K562 (cell line): ENCODE measurements around the gene CEP44. TPM values are rescaled to one million over a fixed set of nuclear protein-coding genes. Genes with fewer than 3 reads are reported as not detected.

Source experiments
- ATAC-seq: fragments of 200-7000 bp; cut with Tn5 transposase; 3 replicates; pipeline ENCODE4 v1.9.1; 2020; ENCODE audit warnings: moderate library complexity
- BruUV-seq: library from RNA; stranded (reverse); fragments of 400-500 nt; replicated peaks from 2 replicates; lab custom pipeline; 2021; lab: Mats Ljungman, UMichigan
- CTCF ChIA-PET: fragments of 300-600 bp; formaldehyde crosslinking; extraction: SDS; loops from one replicate; lab custom pipeline; 2021; ENCODE audit warnings: low intra/inter-chr PET ratio; lab: Yijun Ruan, JAX
- POLR2A ChIA-PET: fragments of 300-600, 350-650 bp; sonication (Branson Sonifier 250); formaldehyde crosslinking; extraction: SDS; loops from one replicate; lab custom pipeline; 2021; ENCODE audit warnings: antibody characterized with exemption, inconsistent platforms; lab: Yijun Ruan, JAX
- DNase-seq, 4 experiments: peaks; one replicate each; pipeline versions ENCODE4 v3.0.0 to v3.0.0-alpha.2; 2011 to 2018; ENCODE audit warnings: low spot score in 3 of 4, mixed read lengths in 3 of 4; ENCODE audit errors: extremely low read depth in 1 of 4
- FAIRE-seq: peaks from 2 replicates; lab custom pipeline; 2011; peaks lifted over from hg19 to GRCh38; lab: Jason Lieb, UNC
- H2AFZ ChIP-seq: 2 replicates; pipeline ENCODE4 v1.6.0; 2011; ENCODE audit warnings: low read depth, low read length, control low read depth, inconsistent platforms
- H3K27ac ChIP-seq: fragments of 200-600 bp; 3 replicates; pipeline ENCODE4 v1.8.0; 2011; ENCODE audit warnings: low read depth, mild to moderate bottlenecking, control low read depth, inconsistent platforms, low read length, moderate library complexity, mixed read lengths; ENCODE audit errors: extremely low read depth
- H3K27me3 ChIP-seq, 2 experiments: fragments of 300-600 bp in 1 of 2; 2 replicates in 1 of 2; 3 replicates in 1 of 2; pipeline versions ENCODE4 v1.6.0 to v1.8.0; 2011; ENCODE audit warnings: inconsistent platforms in 2 of 2, low read length in 2 of 2, mild to moderate bottlenecking in 1 of 2, mixed read lengths in 1 of 2, moderate library complexity in 1 of 2; ENCODE audit not compliant: control insufficient read depth in 2 of 2, insufficient read depth in 2 of 2
- H3K36me3 ChIP-seq: fragments of 300-600 bp; 3 replicates; pipeline ENCODE4 v1.8.0; 2011; ENCODE audit warnings: mild to moderate bottlenecking, low read length, inconsistent platforms; ENCODE audit not compliant: control insufficient read depth, insufficient read depth
- H3K4me1 ChIP-seq, 2 experiments: fragments of 200-600 bp in 1 of 2; replicated peaks in 1 of 2; 2 replicates in 1 of 2; 3 replicates in 1 of 2; pipeline versions ENCODE4 v1.5.1 to v1.8.0; 2011; ENCODE audit warnings: inconsistent platforms in 2 of 2, low read length in 2 of 2, mild to moderate bottlenecking in 1 of 2, mixed read lengths in 1 of 2, moderate library complexity in 1 of 2; ENCODE audit not compliant: control insufficient read depth in 2 of 2, insufficient read depth in 2 of 2
- H3K4me2 ChIP-seq: 2 replicates; pipeline ENCODE4 v1.6.1; 2011; ENCODE audit warnings: low read length, control low read depth, inconsistent platforms, mixed read lengths; ENCODE audit not compliant: insufficient read depth
- H3K4me3 ChIP-seq: fragments of 200-600 bp; sonication (generic), shearing (Covaris generic); 2 replicates; pipeline ENCODE4 v1.5.1; 2016; ENCODE audit warnings: control low read depth, inconsistent platforms
- H3K79me2 ChIP-seq: fragments of 200-600 bp; 3 replicates; pipeline ENCODE4 v1.8.0; 2011; ENCODE audit warnings: low read length, inconsistent platforms; ENCODE audit not compliant: control insufficient read depth, insufficient read depth
- H3K9ac ChIP-seq, 2 experiments: 2 replicates each; pipeline versions ENCODE4 v1.6.0 to v1.6.1; 2011; ENCODE audit warnings: low read depth in 2 of 2, low read length in 2 of 2, control low read depth in 1 of 2, inconsistent platforms in 1 of 2, mild to moderate bottlenecking in 1 of 2, mixed read lengths in 1 of 2; ENCODE audit not compliant: insufficient read depth in 1 of 2
- H3K9me1 ChIP-seq: one replicate; pipeline ENCODE4 v1.6.0; 2011; ENCODE audit warnings: inconsistent platforms, mild to moderate bottlenecking, low read length, moderate library complexity; ENCODE audit not compliant: control insufficient read depth, insufficient read depth
- H3K9me3 ChIP-seq: replicated peaks from 2 replicates; pipeline ENCODE4 v1.5.1; 2011; ENCODE audit warnings: low read depth, low read length, inconsistent platforms; ENCODE audit not compliant: control insufficient read depth, insufficient read depth
- H4K20me1 ChIP-seq: replicated peaks from 2 replicates; pipeline ENCODE4 v1.6.1; 2011; ENCODE audit warnings: low read length, inconsistent platforms, mixed read lengths; ENCODE audit not compliant: control insufficient read depth, insufficient read depth
- CBX1 ChIP-seq: sonication (generic); IDR thresholded peaks from 2 replicates; pipeline ENCODE4 v1.6.1; 2016; ENCODE audit warnings: antibody characterized with exemption, low read depth, mild to moderate bottlenecking
- CHCHD3 ChIP-seq: fragments of 250-450 bp; sonication (Bioruptor Pico); IDR thresholded peaks from 2 replicates; pipeline ENCODE4 v2.1.2; 2022; ENCODE audit warnings: mild to moderate bottlenecking
- FOXJ2 ChIP-seq: fragments of 200-800 bp; sonication (Bioruptor generic); IDR thresholded peaks from 2 replicates; pipeline ENCODE4 v1.6.1; 2016; ENCODE audit warnings: missing genetic modification characterization, missing compliant biosample characterization
- KDM5B ChIP-seq: fragments of 200-600 bp; sonication (generic); IDR thresholded peaks from 2 replicates; pipeline ENCODE4 v1.6.1; 2012; ENCODE audit warnings: low read depth, mild to moderate bottlenecking, moderate library complexity, low read length, control low read depth, inconsistent platforms; ENCODE audit not compliant: insufficient replicate concordance
- NR3C1 ChIP-seq: sonication (generic); formaldehyde crosslinking; IDR thresholded peaks from 2 replicates; pipeline ENCODE4 v1.8.1; 2022; ENCODE audit warnings: missing genetic modification reagents
- RBM14 ChIP-seq: fragments of 200-400 bp; formaldehyde crosslinking; IDR thresholded peaks from 2 replicates; pipeline ENCODE4 v1.6.1; 2018; ENCODE audit warnings: low read depth, mild to moderate bottlenecking, low read length, moderate library complexity, borderline replicate concordance; ENCODE audit not compliant: insufficient read depth
- SMAD1 ChIP-seq: fragments of 150-350 bp; IDR thresholded peaks from 2 replicates; pipeline ENCODE4 v1.6.1; 2014; ENCODE audit warnings: low read length, low read depth; ENCODE audit not compliant: partially characterized antibody
- SRSF7 ChIP-seq: fragments of 200-400 bp; formaldehyde crosslinking; optimal IDR thresholded peaks from 2 replicates; pipeline ENCODE3; 2017; ENCODE audit warnings: mild to moderate bottlenecking, low read depth, low read length
- ZNF23 ChIP-seq: fragments of 250-450 bp; sonication (Bioruptor Pico); IDR thresholded peaks from 2 replicates; pipeline ENCODE4 v1.4.0; 2020; ENCODE audit warnings: mild to moderate bottlenecking
- ZNF274 ChIP-seq: IDR thresholded peaks from 2 replicates; pipeline ENCODE4 v1.6.1; 2011; ENCODE audit warnings: low read depth, mild to moderate bottlenecking, low read length, moderate library complexity, borderline replicate concordance
- ZNF41 ChIP-seq: fragments of 250-450 bp; sonication (Bioruptor Pico); conservative IDR thresholded peaks from 2 replicates; pipeline ENCODE4 v1.4.0; 2020; ENCODE audit warnings: mild to moderate bottlenecking
- WGBS: fragments of 100-300 bp; shearing (Covaris generic); methylation state at CpG from one replicate; pipeline ENCODE4 v1.1.6; 2016; ENCODE audit warnings: low coverage, mixed read lengths; ENCODE audit not compliant: insufficient coverage; ENCODE audit errors: missing lambda C conversion rate; 5-methylcytosine and 5-hydroxymethylcytosine counted together
- in situ Hi-C: fragments of 300-500 bp; cut with MboI; formaldehyde crosslinking; loops from 4 replicates; pipeline ENCODE4 v1.15.0; 2018; ENCODE audit warnings: inconsistent platforms, mixed read lengths
- intact Hi-C: fragments of 100-400 bp; cut with micrococcal nuclease; formaldehyde crosslinking; loops from 2 replicates; pipeline ENCODE4 v1.14.2; 2022
- polyA plus RNA-seq, 8 experiments: library from polyadenylated mRNA; depleted of rRNA in 4 of 8; stranded (reverse) in 5 of 8; unstranded in 3 of 8; fragments of >200 nt; fragmentation: Nextera tagmentation in 2 of 8; fragmentation: Illumina TruSeq in 1 of 8; extraction: Ambion mirVana in 2 of 8; extraction: Trizol in 1 of 8; gene quantifications; 2 replicates each; pipeline versions ENCODE4 v1.2.1 to v1.2.3, GENCODE V29; 2011 to 2014; ENCODE audit warnings: inconsistent platforms in 1 of 8, missing spikeins in 1 of 8
- total RNA-seq, 7 experiments: library from RNA; depleted of rRNA in 6 of 7; stranded (reverse); fragments of >200 nt in 6 of 7; fragmentation: Illumina TruSeq in 2 of 7; extraction: Trizol in 2 of 7; gene quantifications; 2 replicates each; pipeline versions ENCODE4 v1.2.1 to v1.2.3, GENCODE V29; 2011 to 2021; ENCODE audit warnings: low replicate concordance in 1 of 7
- TF ChIP-seq, protein P1 (sequence below): fragments of 450-650 bp; formaldehyde crosslinking; IDR thresholded peaks from 2 replicates; pipeline ENCODE4 v1.4.0; 2020; ENCODE audit warnings: mild to moderate bottlenecking, moderate library complexity
- TF ChIP-seq, protein P2 (sequence below): sonication (generic); formaldehyde crosslinking; IDR thresholded peaks from 2 replicates; pipeline ENCODE4 v1.8.0; 2023; ENCODE audit warnings: mild to moderate bottlenecking, missing genetic modification reagents
- TF ChIP-seq, protein P3 (sequence below): sonication (generic); formaldehyde crosslinking; IDR thresholded peaks from 2 replicates; pipeline ENCODE4 v1.8.0; 2022; ENCODE audit warnings: mild to moderate bottlenecking, missing genetic modification reagents
- TF ChIP-seq, protein P4 (sequence below): fragments of 250-450 bp; sonication (Bioruptor Pico); IDR thresholded peaks from 2 replicates; pipeline ENCODE4 v1.8.0; 2021; ENCODE audit warnings: mild to moderate bottlenecking, moderate library complexity

Gene CEP44
- total and polyA plus RNA-seq, 9 of the 15 experiments (the other 6 are each of a cell fraction or from before 2014, with no cell fraction given) = 19.6 to 45.0 (median 24.4) TPM

GRCh38 chr4:174307694-174308093 is 24.0 kb downstream of the CEP44 start (continued):
- TF ChIP-seq, protein P1, sequence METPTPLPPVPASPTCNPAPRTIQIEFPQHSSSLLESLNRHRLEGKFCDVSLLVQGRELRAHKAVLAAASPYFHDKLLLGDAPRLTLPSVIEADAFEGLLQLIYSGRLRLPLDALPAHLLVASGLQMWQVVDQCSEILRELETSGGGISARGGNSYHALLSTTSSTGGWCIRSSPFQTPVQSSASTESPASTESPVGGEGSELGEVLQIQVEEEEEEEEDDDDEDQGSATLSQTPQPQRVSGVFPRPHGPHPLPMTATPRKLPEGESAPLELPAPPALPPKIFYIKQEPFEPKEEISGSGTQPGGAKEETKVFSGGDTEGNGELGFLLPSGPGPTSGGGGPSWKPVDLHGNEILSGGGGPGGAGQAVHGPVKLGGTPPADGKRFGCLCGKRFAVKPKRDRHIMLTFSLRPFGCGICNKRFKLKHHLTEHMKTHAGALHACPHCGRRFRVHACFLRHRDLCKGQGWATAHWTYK (CRISPR knock-in tag) = no peak

DNA sequence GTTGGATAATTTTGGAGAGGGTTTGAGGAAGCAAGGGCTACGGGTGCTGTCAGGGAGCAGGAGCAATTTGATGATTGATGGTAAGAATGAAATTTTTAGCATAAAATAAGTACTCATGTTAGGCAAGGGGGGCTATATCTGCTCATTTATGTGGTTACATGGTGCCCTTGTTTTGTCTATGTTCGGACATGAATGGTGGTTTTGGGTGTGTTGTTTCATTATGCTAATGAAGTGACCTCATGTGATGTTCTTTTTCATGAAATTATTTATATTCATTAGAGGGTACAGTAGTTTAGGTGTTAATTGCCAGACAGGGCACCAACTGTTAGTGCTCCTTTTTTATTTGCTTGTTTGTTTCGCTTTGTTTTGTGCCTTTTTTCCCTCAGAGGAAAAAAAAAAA is 29.3 kb downstream of the CEP44 start:
- H3K27ac ChIP-seq = no peak overlapping the region
- no peaks in the 10 kb centered on the region for H3K79me2 ChIP-seq
- POLR2A ChIA-PET = no interaction called here
- H4K20me1 ChIP-seq = no peaks in the 10 kb centered on the region
- no peak overlapping the region for H3K4me2 ChIP-seq
- H2AFZ ChIP-seq = no peak overlapping the region
- no peak overlapping the region for H3K4me3 ChIP-seq
- no peak for DNase-seq
- no peak overlapping the region for H3K9ac ChIP-seq
- H3K36me3 ChIP-seq = peaks cover 74% of the 10 kb centered on the region
- H3K27me3 ChIP-seq = no peaks in the 10 kb centered on the region
- 97% methylated on average over 3 of the region's 3 CpGs for WGBS
- ATAC-seq = no peak
- no peaks in the 10 kb centered on the region for H3K9me3 ChIP-seq
- FAIRE-seq = no peak
- in situ Hi-C loops (no loop called here), intact Hi-C loops (no loop called here)
- CTCF ChIA-PET = interaction anchor here (0.7 kb wide), 1 partner anchor 177 kb away, joined by 4 read pairs; no protein-coding TSS in a partner anchor
- BruUV-seq = no TSS peak
- H3K4me1 ChIP-seq = peaks cover 0 to 4% of the 10 kb centered on the region in 2 experiments; a peak in 1 of 5 replicates
- no peaks in the 10 kb centered on the region for H3K9me1 ChIP-seq
- TF ChIP-seq FOXJ2 (tag) (no peak), SRSF7 (no peak), ZNF274 (no peak), CHCHD3 (no peak), KDM5B (no peak), CBX1 (no peak), ZNF23 (CRISPR knock-in tag) (no peak), NR3C1 (CRISPR knock-in tag) (no peak), ZNF41 (CRISPR knock-in tag) (no peak), RBM14 (no peak), SMAD1 (no peak)
- TF ChIP-seq, protein P2, sequence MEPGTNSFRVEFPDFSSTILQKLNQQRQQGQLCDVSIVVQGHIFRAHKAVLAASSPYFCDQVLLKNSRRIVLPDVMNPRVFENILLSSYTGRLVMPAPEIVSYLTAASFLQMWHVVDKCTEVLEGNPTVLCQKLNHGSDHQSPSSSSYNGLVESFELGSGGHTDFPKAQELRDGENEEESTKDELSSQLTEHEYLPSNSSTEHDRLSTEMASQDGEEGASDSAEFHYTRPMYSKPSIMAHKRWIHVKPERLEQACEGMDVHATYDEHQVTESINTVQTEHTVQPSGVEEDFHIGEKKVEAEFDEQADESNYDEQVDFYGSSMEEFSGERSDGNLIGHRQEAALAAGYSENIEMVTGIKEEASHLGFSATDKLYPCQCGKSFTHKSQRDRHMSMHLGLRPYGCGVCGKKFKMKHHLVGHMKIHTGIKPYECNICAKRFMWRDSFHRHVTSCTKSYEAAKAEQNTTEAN (CRISPR knock-in tag) = no peak
- TF ChIP-seq, protein P3, sequence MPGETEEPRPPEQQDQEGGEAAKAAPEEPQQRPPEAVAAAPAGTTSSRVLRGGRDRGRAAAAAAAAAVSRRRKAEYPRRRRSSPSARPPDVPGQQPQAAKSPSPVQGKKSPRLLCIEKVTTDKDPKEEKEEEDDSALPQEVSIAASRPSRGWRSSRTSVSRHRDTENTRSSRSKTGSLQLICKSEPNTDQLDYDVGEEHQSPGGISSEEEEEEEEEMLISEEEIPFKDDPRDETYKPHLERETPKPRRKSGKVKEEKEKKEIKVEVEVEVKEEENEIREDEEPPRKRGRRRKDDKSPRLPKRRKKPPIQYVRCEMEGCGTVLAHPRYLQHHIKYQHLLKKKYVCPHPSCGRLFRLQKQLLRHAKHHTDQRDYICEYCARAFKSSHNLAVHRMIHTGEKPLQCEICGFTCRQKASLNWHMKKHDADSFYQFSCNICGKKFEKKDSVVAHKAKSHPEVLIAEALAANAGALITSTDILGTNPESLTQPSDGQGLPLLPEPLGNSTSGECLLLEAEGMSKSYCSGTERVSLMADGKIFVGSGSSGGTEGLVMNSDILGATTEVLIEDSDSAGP (CRISPR knock-in tag) = no peak
- TF ChIP-seq, protein P4, sequence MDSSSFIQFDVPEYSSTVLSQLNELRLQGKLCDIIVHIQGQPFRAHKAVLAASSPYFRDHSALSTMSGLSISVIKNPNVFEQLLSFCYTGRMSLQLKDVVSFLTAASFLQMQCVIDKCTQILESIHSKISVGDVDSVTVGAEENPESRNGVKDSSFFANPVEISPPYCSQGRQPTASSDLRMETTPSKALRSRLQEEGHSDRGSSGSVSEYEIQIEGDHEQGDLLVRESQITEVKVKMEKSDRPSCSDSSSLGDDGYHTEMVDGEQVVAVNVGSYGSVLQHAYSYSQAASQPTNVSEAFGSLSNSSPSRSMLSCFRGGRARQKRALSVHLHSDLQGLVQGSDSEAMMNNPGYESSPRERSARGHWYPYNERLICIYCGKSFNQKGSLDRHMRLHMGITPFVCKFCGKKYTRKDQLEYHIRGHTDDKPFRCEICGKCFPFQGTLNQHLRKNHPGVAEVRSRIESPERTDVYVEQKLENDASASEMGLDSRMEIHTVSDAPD = no peak
